Osteocyte (in vitro differentiated cells): ENCODE results near the gene ARHGAP6. TPM values are rescaled to one million over a fixed set of nuclear protein-coding genes. Genes with fewer than 3 reads are reported as not detected.

ENCODE experiments used
- DNase-seq: peaks from one replicate; pipeline ENCODE4 v3.0.0; 2021; ENCODE audit warnings: mixed read lengths; ENCODE audit not compliant: unreplicated experiment; ENCODE audit errors: extremely low spot score
- H3K27ac Mint-ChIP-seq: one replicate; pipeline ENCODE4 v1.8.0; 2021; ENCODE audit warnings: mild to moderate bottlenecking, mixed read lengths; ENCODE audit not compliant: unreplicated experiment
- H3K27me3 Mint-ChIP-seq: one replicate; pipeline ENCODE4 v1.8.0; 2021; ENCODE audit warnings: mixed read lengths; ENCODE audit not compliant: unreplicated experiment
- H3K36me3 Mint-ChIP-seq: one replicate; pipeline ENCODE4 v1.8.0; 2021; ENCODE audit warnings: mixed read lengths; ENCODE audit not compliant: unreplicated experiment
- H3K4me1 Mint-ChIP-seq: one replicate; pipeline ENCODE4 v1.8.0; 2021; ENCODE audit warnings: mixed read lengths; ENCODE audit not compliant: unreplicated experiment
- H3K4me3 Mint-ChIP-seq: one replicate; pipeline ENCODE4 v1.8.0; 2021; ENCODE audit warnings: mild to moderate bottlenecking, moderate library complexity, mixed read lengths; ENCODE audit not compliant: unreplicated experiment
- H3K9me3 Mint-ChIP-seq: one replicate; pipeline ENCODE4 v1.8.0; 2021; ENCODE audit warnings: mixed read lengths; ENCODE audit not compliant: unreplicated experiment
- CTCF ChIP-seq: fragments of 200-600 bp; sonication (generic); IDR thresholded peaks from 2 replicates; pipeline ENCODE4 v1.5.0; 2021; ENCODE audit warnings: antibody characterized with exemption, mild to moderate bottlenecking, moderate library complexity
- total RNA-seq: library from RNA; stranded (reverse); gene quantifications from 2 replicates; pipeline ENCODE4 v1.2.1, GENCODE V29; 2021

Gene ARHGAP6
- total RNA-seq, 1 donor from 2014 or later: 3.5 TPM

- DNase-seq: no peak
- no peak overlapping the region for H3K27ac Mint-ChIP-seq
Observed at GRCh38 chrX:11180571-11180970, 485.1 kb downstream of the ARHGAP6 start.

GRCh38 chrX:11172415-11172814 lies 493.3 kb downstream of the ARHGAP6 start:
- Mint-ChIP-seq H3K4me1 (no peaks in the 10 kb centered on the region), H3K36me3 (peaks cover 7% of the 10 kb centered on the region), H3K27me3 (no peaks in the 10 kb centered on the region), H3K9me3 (peaks cover 24% of the 10 kb centered on the region), H3K4me3 (no peak overlapping the region), H3K27ac (no peak overlapping the region)
- no peak for TF ChIP-seq CTCF
- DNase-seq: no peak

More at GRCh38 chrX:11180571-11180970, 485.1 kb downstream of the ARHGAP6 start:
- peaks cover 14% of the 10 kb centered on the region for H3K9me3 Mint-ChIP-seq
- H3K4me1 Mint-ChIP-seq: no peaks in the 10 kb centered on the region
- no peak for TF ChIP-seq CTCF
- H3K36me3 Mint-ChIP-seq: no peaks in the 10 kb centered on the region
- H3K4me3 Mint-ChIP-seq: no peak overlapping the region
- no peaks in the 10 kb centered on the region for H3K27me3 Mint-ChIP-seq

- DNase-seq: no peak
- peaks cover 7% of the 10 kb centered on the region for H3K36me3 Mint-ChIP-seq
- no peak overlapping the region for H3K4me3 Mint-ChIP-seq
- H3K27me3 Mint-ChIP-seq: no peaks in the 10 kb centered on the region
- H3K27ac Mint-ChIP-seq: no peak overlapping the region
- peaks cover 22% of the 10 kb centered on the region for H3K9me3 Mint-ChIP-seq
- no peaks in the 10 kb centered on the region for H3K4me1 Mint-ChIP-seq
- TF ChIP-seq CTCF: no peak
Observed at GRCh38 chrX:11171956-11172355, 493.8 kb downstream of the ARHGAP6 start.

- Mint-ChIP-seq H3K4me3 (no peak overlapping the region), H3K4me1 (no peaks in the 10 kb centered on the region), H3K9me3 (peaks cover 3% of the 10 kb centered on the region), H3K27me3 (no peaks in the 10 kb centered on the region), H3K36me3 (peaks cover 3% of the 10 kb centered on the region), H3K27ac (no peak overlapping the region)
- TF ChIP-seq CTCF: no peak
- DNase-seq: no peak
Observed at GRCh38 chrX:11164433-11164832, 501.3 kb downstream of the ARHGAP6 start.

GRCh38 chrX:11159149-11159548 lies 506.6 kb downstream of the ARHGAP6 start:
- Mint-ChIP-seq H3K4me3 (no peak overlapping the region), H3K9me3 (peaks cover 3% of the 10 kb centered on the region), H3K4me1 (no peaks in the 10 kb centered on the region), H3K27me3 (no peaks in the 10 kb centered on the region), H3K27ac (no peak overlapping the region), H3K36me3 (no peaks in the 10 kb centered on the region)
- DNase-seq: no peak
- TF ChIP-seq CTCF: no peak
